ENCODE data around the gene GRPEL1. TPM values are rescaled to one million over a fixed set of nuclear protein-coding genes. Genes with fewer than 3 reads are reported as not detected.

GRPEL1 gene
- polyA plus RNA-seq, 3 donors: 18.2 to 53.8 (median 21.6) TPM

DNA sequence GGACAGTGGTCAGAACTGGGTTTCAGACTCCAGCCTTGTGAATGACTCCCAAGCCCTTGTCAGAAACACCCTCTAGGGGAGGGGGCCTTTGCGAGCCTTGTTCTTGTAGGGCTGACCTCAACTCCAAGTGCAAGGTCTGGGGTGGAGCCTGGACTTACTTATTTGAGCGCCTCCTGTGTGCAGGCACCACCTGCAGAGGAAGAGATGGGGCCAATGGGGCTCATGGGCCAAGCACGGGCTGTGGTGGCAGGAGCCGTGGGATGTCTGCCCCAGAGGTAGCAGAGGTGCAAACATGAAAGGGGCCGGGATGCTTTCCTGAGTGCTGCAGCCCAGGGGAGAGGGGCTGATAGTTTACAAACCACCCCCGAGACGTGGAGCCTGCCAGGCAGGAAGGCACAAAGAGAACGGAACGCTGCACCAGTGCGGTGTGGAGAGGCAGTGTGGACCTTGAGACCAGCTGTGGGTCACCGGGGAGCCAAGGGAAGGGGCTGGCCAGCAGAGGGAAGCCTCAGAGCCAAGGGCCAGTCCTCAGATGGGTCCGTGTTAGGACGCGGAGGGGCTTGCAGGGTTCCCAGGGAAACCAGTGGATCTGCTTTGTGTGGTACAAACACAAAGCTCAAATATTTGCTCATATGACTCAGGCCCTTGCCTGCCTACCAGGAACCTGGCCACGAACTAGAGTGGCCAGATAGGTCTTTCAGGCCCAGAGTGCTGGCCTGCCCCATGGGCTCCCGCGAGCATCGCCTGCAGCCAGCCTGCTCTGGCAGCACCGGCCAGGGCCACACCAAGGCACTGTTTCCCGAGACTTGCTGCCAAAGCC is 33.4 kb downstream of the GRPEL1 start:
- WGBS, 3 donors: 33 to 77% (median 68%) methylated on average over 17 to 20 of the region's 20 CpGs
- no peak overlapping the region for H3K27ac ChIP-seq (ENCODE audit: low read depth, low read length)

DNA sequence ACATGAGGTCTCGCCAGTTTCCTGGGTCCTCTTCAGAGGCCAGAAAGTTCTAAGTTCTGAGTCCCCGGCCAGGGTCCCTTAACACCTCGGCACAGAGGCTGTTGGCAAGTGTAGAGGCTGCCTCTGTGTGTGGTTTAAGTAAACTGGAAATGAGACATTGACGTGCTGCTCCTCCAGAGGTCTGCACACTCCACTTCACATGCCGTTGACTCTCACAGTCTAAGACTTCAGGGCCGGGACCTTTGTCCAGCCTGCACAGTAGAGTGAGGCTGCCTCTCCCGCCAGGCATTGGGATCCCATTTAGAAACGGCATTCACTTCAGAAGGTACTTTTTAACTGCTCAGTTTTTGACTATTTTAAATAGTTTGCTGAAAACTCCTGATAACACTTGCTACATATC is 35.3 kb downstream of the GRPEL1 start:
- no peak overlapping the region for H3K27ac ChIP-seq (ENCODE audit: low read depth, low read length)

DNA sequence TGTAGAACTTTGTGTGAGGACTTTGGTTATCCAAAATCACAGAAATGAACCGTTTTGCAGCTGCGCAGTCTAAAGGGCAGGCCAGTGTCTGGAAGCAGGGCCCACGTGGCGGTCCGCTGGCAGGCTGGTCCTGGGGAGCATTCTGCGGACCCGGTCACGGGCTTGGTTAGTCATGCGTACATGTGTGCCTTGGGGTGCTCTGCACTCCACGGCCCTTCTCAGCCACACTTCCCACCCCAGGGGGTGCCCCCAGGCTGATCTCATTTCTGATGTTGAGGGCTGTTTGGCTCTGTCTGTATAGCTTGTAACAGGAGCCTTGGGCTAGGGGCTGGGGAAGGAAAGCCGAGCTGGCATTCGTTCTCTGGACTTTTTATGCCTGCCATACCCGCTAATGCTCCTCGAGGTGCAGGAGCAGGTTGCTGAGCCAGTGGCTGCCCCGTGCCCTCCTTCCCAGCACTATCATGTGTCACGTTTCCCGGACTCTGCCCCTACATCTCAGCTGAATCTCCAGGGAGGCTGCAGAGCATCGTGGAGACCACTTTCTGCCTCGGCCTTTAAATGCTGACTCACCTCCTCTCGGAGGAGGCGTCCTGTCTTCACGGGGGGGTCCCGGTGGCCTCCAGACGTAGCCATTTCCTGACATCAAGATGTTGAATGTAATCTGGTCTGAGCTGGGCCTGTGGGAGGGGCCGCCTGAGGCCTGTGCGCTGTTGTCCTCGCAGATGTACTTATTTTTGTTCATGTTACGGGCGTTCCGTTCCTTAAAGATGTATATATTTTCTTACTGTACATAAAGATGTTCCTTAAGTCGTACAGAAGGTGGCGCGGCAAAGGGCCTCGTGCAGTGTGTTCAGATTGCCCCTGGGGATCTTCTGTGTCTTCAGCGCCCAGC is 36.1 kb downstream of the GRPEL1 start:
- no peak overlapping the region for H3K27ac ChIP-seq (ENCODE audit: low read depth, low read length)
- 74 to 83% (median 75%) methylated on average over 35 of the region's 35 CpGs for WGBS, 3 donors

More for the DNA sequence above, 35.3 kb downstream of the GRPEL1 start:
- WGBS, 3 donors: 80 to 89% (median 88%) methylated on average over 8 of the region's 8 CpGs

GRCh38 chr4:7030856-7031255 is 37.0 kb downstream of the GRPEL1 start:
- 93 to 97% (median 95%) methylated on average over 10 of the region's 10 CpGs for WGBS, 3 donors
- no peak overlapping the region for H3K27ac ChIP-seq (ENCODE audit: low read depth, low read length)

GRCh38 chr4:7029921-7030320 is 37.9 kb downstream of the GRPEL1 start:
- no peak overlapping the region for H3K27ac ChIP-seq (ENCODE audit: low read depth, low read length)
- WGBS, 3 donors: 85 to 97% (median 92%) methylated on average over 10 of the region's 10 CpGs

- H3K27ac ChIP-seq (ENCODE audit: low read depth, low read length): no peak overlapping the region
- WGBS, 3 donors: 92 to 97% (median 92%) methylated on average over 12 of the region's 12 CpGs
These were observed 38.7 kb downstream of the GRPEL1 start for GRCh38 chr4:7029212-7029611.

- WGBS, 3 donors: 79 to 93% (median 85%) methylated on average over 5 of the region's 5 CpGs
- H3K27ac ChIP-seq (ENCODE audit: low read depth, low read length): no peak overlapping the region
These were observed 40.0 kb downstream of the GRPEL1 start for GRCh38 chr4:7027913-7028312.

- 94 to 98% (median 97%) methylated on average over 7 of the region's 7 CpGs for WGBS, 3 donors
- no peak overlapping the region for H3K27ac ChIP-seq (ENCODE audit: low read depth, low read length)
These were observed 40.6 kb downstream of the GRPEL1 start for GRCh38 chr4:7027284-7027683.

GRCh38 chr4:7026107-7026506 is 41.8 kb downstream of the GRPEL1 start:
- 91 to 98% (median 94%) methylated on average over 9 of the region's 9 CpGs for WGBS, 3 donors
- H3K27ac ChIP-seq (ENCODE audit: low read depth, low read length): no peak overlapping the region

- WGBS, 3 donors: 88 to 92% (median 90%) methylated on average over 28 of the region's 28 CpGs
These were observed 42.7 kb downstream of the GRPEL1 start for GRCh38 chr4:7025040-7025602.

GRCh38 chr4:7024336-7024890 is 43.5 kb downstream of the GRPEL1 start:
- no peak overlapping the region for H3K27ac ChIP-seq (ENCODE audit: low read depth, low read length)
- WGBS, 3 donors: 89 to 96% (median 95%) methylated on average over 19 of the region's 19 CpGs

More at GRCh38 chr4:7025040-7025602, 42.7 kb downstream of the GRPEL1 start:
- H3K27ac ChIP-seq (ENCODE audit: low read depth, low read length): no peak overlapping the region

DNA sequence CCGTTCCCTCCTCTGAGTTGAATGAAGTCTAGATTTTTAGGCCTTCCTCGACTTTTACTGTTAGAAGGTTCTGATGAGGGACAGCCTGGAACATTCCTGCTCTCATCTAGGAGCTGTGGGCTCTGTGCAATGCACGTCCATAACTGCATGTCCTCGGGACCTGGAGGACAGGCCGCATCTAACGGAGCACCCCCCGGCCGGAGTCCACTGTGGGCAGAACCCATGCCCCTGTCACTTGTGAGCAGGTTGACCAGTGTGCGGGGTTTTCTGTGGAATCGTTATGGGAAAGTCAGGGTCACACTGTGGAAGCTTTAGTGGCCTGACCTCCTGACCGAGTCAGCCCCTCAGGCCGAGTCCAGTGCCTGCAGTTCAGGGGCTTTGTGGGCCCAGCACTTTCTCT is 44.0 kb downstream of the GRPEL1 start:
- WGBS, 3 donors: 92 to 94% (median 92%) methylated on average over 12 of the region's 12 CpGs
- H3K27ac ChIP-seq (ENCODE audit: low read depth, low read length): no peak overlapping the region

DNA sequence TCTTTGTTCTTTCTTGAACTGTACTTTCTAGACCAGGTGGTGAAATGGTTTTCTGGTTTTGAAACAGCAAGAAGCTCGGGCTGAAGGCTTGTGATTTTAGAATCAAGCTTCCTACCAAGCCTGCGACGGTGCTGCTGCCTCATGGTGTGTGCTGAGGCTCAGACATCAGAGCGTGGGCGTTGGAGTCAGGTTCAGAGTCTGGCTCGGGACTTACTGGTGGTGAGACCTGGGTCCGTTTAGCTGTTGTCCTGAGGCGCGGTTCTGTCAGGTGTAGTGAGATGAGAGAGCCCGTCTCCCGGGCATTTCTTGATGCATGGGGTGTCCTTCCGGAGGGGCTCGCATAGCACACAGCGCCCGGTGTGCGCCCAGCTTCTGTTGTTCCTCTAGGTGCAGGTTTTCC is 44.4 kb downstream of the GRPEL1 start:
- H3K27ac ChIP-seq (ENCODE audit: low read depth, low read length): no peak overlapping the region
- WGBS, 3 donors: 89 to 93% (median 92%) methylated on average over 16 of the region's 16 CpGs

DNA sequence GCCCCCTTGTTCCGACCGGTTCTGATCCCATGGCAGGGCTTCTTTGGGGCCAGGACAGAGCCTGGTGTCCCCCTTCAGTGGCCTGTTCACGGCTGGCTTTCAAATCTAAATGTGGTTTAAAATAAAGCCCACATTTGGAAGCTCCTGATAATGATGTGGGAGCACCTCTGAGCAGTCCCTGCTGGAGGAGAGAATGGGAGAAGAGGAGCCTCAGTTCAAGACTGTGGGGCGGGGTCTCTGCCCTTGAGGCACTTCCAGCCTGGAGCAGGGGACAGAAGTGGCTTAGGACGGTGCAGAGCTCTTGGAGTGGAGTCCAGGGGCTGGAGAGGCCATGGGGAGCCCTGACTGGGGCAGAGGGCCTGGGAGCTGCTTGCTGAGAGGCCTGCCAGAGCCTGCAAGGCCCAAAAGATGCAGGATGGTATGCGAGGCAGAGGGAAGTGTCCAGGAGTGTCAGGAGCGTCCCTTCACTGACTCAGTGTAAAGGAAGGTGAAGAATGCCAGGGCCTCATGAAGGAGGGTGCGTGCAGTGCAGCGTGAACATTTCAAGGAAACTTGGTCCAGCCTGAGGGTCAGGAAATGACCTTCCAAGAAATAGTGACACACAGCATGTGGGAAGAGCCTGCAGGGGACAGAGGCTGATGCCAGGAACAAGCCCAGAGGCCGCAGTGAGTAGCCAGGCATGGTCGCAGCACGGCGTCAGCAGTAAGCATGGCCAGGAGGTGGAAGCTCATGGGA is 45.8 kb downstream of the GRPEL1 start:
- no peak overlapping the region for H3K27ac ChIP-seq (ENCODE audit: low read depth, low read length)

GRCh38 chr4:7021355-7021754 is 46.5 kb downstream of the GRPEL1 start:
- H3K27ac ChIP-seq (ENCODE audit: low read depth, low read length): no peak overlapping the region
- WGBS, 3 donors: 71 to 75% (median 73%) methylated on average over 5 of the region's 5 CpGs

More for the DNA sequence above, 45.8 kb downstream of the GRPEL1 start:
- 84 to 90% (median 87%) methylated on average over 13 of the region's 13 CpGs for WGBS, 3 donors

DNA sequence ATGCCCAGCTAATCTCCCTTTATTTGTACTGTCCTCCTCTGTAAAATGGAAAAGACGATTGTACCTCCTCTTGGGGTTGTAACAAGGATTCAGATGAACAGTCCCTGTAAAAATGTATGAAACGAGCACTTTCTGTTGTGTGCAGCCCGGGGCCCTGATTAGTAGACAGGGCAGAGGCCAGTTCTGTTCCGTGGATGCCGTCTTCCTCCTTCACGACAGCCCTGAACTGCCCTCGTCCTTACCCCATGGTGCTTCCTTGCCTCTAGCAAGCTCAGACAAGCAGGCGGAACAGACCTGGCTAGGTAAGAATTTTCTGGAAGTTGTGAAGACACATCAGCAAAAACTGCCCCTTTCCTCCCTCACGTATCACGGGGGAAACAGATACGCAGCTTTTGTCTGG is 47.0 kb downstream of the GRPEL1 start:
- WGBS, 3 donors: 94 to 95% (median 94%) methylated on average over 11 of the region's 11 CpGs

GRCh38 chr4:7020290-7020689 is 47.6 kb downstream of the GRPEL1 start:
- H3K27ac ChIP-seq (ENCODE audit: low read depth, low read length): no peak overlapping the region
- WGBS, 3 donors: 86 to 92% (median 88%) methylated on average over 2 of the region's 2 CpGs

More for the DNA sequence above, 47.0 kb downstream of the GRPEL1 start:
- H3K27ac ChIP-seq (ENCODE audit: low read depth, low read length): no peak overlapping the region

GRCh38 chr4:7019367-7019766 is 48.5 kb downstream of the GRPEL1 start:
- WGBS, 3 donors: 88 to 93% (median 93%) methylated on average over 10 of the region's 10 CpGs
- no peak overlapping the region for H3K27ac ChIP-seq (ENCODE audit: low read depth, low read length)
